Astrocyte of the spinal cord (primary cell): ENCODE measurements around the gene PTPRO.

Source experiments
- DNase-seq: peaks from one replicate; pipeline ENCODE4 v3.0.0; 2011; ENCODE audit warnings: low read depth, low spot score
- H3K4me3 ChIP-seq: 2 replicates; pipeline ENCODE4 v1.5.1; 2011; ENCODE audit warnings: low read depth, mild to moderate bottlenecking, low read length, moderate library complexity
- CTCF ChIP-seq: IDR thresholded peaks from 2 replicates; pipeline ENCODE4 v1.5.1; 2012; ENCODE audit warnings: low read depth, mild to moderate bottlenecking, low read length, inconsistent platforms
- in situ Hi-C: cut with HindIII; loops from 2 replicates; pipeline ENCODE4 v1.10.0; 2017; ENCODE audit warnings: low sequenced_read_pairs

Gene PTPRO

GRCh38 chr12:15535352-15535781, 213.1 kb downstream of the PTPRO start:
- no peak for DNase-seq
- H3K4me3 ChIP-seq, result no peak overlapping the region
- TF ChIP-seq CTCF, result no peak
- in situ Hi-C loops, result no loop called here

GRCh38 chr12:15536446-15536845, 214.1 kb downstream of the PTPRO start:
- no peak for TF ChIP-seq CTCF
- no peak for DNase-seq
- H3K4me3 ChIP-seq, result no peak overlapping the region
- in situ Hi-C loops, result no loop called here

GRCh38 chr12:15538881-15539280, 216.6 kb downstream of the PTPRO start:
- DNase-seq, result no peak
- no peak overlapping the region for H3K4me3 ChIP-seq
- in situ Hi-C loops, result no loop called here
- no peak for TF ChIP-seq CTCF

- no peak overlapping the region for H3K4me3 ChIP-seq
- in situ Hi-C loops, result no loop called here
- TF ChIP-seq CTCF, result no peak
- DNase-seq, result no peak
Measured at GRCh38 chr12:15540005-15540404, 217.7 kb downstream of the PTPRO start.

- in situ Hi-C loops, result no loop called here
- TF ChIP-seq CTCF, result no peak
- no peak for DNase-seq
- H3K4me3 ChIP-seq, result no peak overlapping the region
Measured at GRCh38 chr12:15540469-15540872, 218.2 kb downstream of the PTPRO start.

GRCh38 chr12:15541996-15542631, 219.8 kb downstream of the PTPRO start:
- no peak for TF ChIP-seq CTCF
- H3K4me3 ChIP-seq, result no peak overlapping the region
- in situ Hi-C loops, result no loop called here
- DNase-seq, result no peak
